Muscle layer of duodenum (tissue), 2 donors: ENCODE measurements around the gene SH3RF2.

ENCODE experiments used
- H3K27ac ChIP-seq: one replicate; pipeline ENCODE4 v1.7.0; 2013; ENCODE audit warnings: mild to moderate bottlenecking, low read length
- H3K27me3 ChIP-seq: one replicate; pipeline ENCODE4 v1.7.0; 2013; ENCODE audit warnings: low read depth, mild to moderate bottlenecking, control low read depth, low read length
- H3K36me3 ChIP-seq, 2 donors: one replicate each; pipeline ENCODE4 v1.7.0; 2013; ENCODE audit warnings: low read length in 2 of 2, control low read depth in 1 of 2, mild to moderate bottlenecking in 1 of 2; ENCODE audit not compliant: insufficient read depth in 2 of 2, control insufficient read depth in 1 of 2
- H3K4me1 ChIP-seq, 2 donors: one replicate each; pipeline ENCODE4 v1.7.0; 2013; ENCODE audit warnings: low read length in 2 of 2, mild to moderate bottlenecking in 2 of 2, control low read depth in 1 of 2, moderate library complexity in 1 of 2; ENCODE audit not compliant: insufficient read depth in 2 of 2, control insufficient read depth in 1 of 2
- H3K4me3 ChIP-seq, 2 donors: one replicate each; pipeline ENCODE4 v1.7.0; 2013; ENCODE audit warnings: low read length in 2 of 2, low read depth in 1 of 2, mild to moderate bottlenecking in 1 of 2
- H3K9me3 ChIP-seq, 2 donors: one replicate each; pipeline ENCODE4 v1.7.0; 2013; ENCODE audit warnings: low read length in 2 of 2, control low read depth in 1 of 2, mild to moderate bottlenecking in 1 of 2; ENCODE audit not compliant: control insufficient read depth in 1 of 2
- donor health status: healthy.

Gene SH3RF2

DNA sequence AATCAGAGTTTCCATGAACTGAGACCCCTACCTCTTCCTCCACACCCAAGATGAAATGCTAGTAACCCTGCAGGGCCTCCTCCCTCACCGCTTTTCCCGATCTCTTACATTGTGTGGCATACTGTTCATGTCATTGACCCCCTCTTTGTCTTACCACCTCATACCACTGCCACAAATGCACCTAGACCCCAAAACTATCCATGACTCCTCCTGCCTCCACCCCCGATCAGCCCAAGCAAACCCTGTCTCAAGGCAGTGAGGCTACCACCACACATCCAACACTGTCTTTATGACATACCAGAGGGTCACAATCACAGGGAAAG, 113.3 kb downstream of the SH3RF2 start:
- no peaks in the 10 kb centered on the region for H3K9me3 ChIP-seq
- H3K27ac ChIP-seq, result no peak overlapping the region
- H3K27me3 ChIP-seq, result no peaks in the 10 kb centered on the region
- H3K36me3 ChIP-seq, result no peaks in the 10 kb centered on the region
- H3K4me1 ChIP-seq, result no peaks in the 10 kb centered on the region
- H3K4me3 ChIP-seq, result no peak overlapping the region

GRCh38 chr5:146050086-146050485, 113.7 kb downstream of the SH3RF2 start:
- no peak overlapping the region for H3K27ac ChIP-seq
- no peaks in the 10 kb centered on the region for H3K4me1 ChIP-seq
- no peaks in the 10 kb centered on the region for H3K36me3 ChIP-seq
- no peaks in the 10 kb centered on the region for H3K27me3 ChIP-seq
- H3K4me3 ChIP-seq, result no peak overlapping the region
- no peaks in the 10 kb centered on the region for H3K9me3 ChIP-seq

DNA sequence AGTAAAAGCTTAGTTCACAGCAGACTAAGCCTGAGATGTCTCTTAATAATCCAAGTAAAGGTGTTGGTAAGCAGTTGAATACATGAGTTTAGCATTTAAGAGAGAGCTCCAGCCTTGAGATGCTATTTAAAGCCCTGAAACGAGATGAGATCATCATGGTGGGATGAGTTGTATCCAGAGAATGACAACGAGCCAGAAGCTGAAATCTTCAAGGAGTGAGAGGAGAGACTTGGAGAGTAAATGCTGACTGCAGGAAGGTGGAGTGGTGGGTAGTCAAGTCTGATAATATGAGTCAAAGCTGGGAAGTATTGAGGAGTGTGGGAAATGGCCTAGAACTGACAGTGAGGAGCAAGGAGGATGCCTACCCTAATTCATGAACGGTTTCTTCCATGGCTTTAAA, 115.3 kb downstream of the SH3RF2 start:
- Histone ChIP-seq H3K9me3 (no peaks in the 10 kb centered on the region), H3K4me1 (no peaks in the 10 kb centered on the region), H3K27ac (no peak overlapping the region), H3K27me3 (no peaks in the 10 kb centered on the region), H3K4me3 (no peak overlapping the region), H3K36me3 (no peaks in the 10 kb centered on the region)

DNA sequence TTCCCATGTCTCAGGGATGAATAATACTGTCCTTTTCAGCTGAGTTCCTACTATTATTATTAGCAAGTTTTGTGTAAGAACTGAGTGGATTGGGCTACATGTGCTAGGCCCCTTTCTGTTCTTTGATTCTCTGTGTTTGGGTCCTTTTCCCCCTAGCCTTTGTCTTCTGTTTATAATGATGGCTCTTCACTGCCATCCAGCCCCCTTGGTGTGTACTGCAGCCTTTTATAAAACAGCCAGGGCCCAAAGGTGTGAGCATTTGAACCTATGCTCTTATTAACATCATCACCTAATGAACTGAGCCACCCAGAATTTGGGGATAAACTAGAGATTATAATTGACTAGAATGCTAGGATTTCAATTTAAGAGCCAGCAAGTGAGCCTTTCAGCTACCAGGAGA, 116.4 kb downstream of the SH3RF2 start:
- Histone ChIP-seq H3K4me3 (no peak overlapping the region), H3K9me3 (no peaks in the 10 kb centered on the region), H3K36me3 (no peaks in the 10 kb centered on the region), H3K4me1 (no peaks in the 10 kb centered on the region), H3K27me3 (no peaks in the 10 kb centered on the region), H3K27ac (no peak overlapping the region)

DNA sequence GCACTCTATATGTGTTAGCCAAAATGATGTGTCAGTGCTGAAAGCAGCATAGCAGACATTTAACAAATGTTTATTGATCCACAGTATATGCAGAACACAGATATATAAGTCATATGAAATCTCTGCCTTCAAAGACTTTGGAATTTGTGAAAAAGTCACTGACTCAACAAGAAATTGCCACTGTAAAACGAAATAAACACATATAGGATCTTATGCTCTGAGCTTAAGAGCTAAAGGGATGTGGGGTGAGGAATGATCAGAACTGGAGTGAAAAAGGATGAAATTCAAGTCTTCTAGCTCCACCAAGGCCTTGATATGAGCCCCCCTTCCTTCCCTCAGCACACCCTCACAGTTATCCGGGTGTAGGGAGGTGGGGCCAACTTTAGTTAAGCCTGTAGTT, 119.1 kb downstream of the SH3RF2 start:
- no peaks in the 10 kb centered on the region for H3K27me3 ChIP-seq
- H3K9me3 ChIP-seq, result no peaks in the 10 kb centered on the region
- H3K4me3 ChIP-seq, result no peak overlapping the region
- no peak overlapping the region for H3K27ac ChIP-seq
- no peaks in the 10 kb centered on the region for H3K4me1 ChIP-seq
- no peaks in the 10 kb centered on the region for H3K36me3 ChIP-seq

DNA sequence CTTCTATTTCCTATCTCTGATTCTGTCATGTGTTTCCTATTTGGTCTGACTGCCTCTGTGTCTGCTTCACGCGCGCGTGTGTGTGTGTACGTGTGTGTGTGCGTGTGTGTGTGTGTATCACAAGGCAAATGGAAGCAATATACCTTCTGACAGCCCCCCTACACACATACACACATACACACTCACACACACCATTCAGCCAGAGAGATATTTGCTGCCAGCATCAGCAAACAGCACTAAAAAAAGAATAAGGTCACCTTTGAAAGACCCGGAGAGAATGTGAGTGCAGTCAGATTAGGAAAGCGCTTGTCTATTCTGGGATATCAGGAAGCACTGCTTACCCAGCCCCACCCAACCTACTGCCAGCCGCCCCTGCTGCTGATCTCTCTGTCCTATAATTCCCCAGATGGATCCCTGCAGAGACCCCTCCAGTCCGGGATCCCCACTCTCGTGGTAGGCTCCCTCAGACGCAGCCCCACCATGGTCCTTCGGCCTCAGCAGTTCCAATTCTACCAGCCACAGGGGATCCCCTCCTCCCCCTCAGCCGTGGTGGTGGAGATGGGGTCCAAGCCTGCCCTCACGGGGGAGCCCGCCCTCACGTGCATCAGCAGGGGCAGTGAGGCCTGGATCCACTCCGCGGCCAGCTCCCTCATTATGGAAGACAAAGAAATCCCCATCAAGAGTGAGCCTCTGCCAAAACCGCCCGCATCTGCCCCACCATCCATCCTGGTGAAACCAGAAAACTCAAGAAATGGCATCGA, 123.3 kb downstream of the SH3RF2 start:
- no peaks in the 10 kb centered on the region for H3K27me3 ChIP-seq
- no peaks in the 10 kb centered on the region for H3K36me3 ChIP-seq
- no peaks in the 10 kb centered on the region for H3K4me1 ChIP-seq
- H3K9me3 ChIP-seq, result no peaks in the 10 kb centered on the region
- no peak overlapping the region for H3K4me3 ChIP-seq
- H3K27ac ChIP-seq, result no peak overlapping the region

GRCh38 chr5:146060221-146060585, 123.8 kb downstream of the SH3RF2 start:
- H3K9me3 ChIP-seq, result no peaks in the 10 kb centered on the region
- H3K36me3 ChIP-seq, result no peaks in the 10 kb centered on the region
- H3K27me3 ChIP-seq, result no peaks in the 10 kb centered on the region
- no peak overlapping the region for H3K4me3 ChIP-seq
- H3K4me1 ChIP-seq, result no peaks in the 10 kb centered on the region
- no peak overlapping the region for H3K27ac ChIP-seq

GRCh38 chr5:146066968-146067367, 130.6 kb downstream of the SH3RF2 start:
- Histone ChIP-seq H3K36me3 (no peaks in the 10 kb centered on the region), H3K4me3 (no peak overlapping the region), H3K27me3 (no peaks in the 10 kb centered on the region), H3K4me1 (no peaks in the 10 kb centered on the region), H3K9me3 (no peaks in the 10 kb centered on the region), H3K27ac (no peak overlapping the region)

- no peaks in the 10 kb centered on the region for H3K4me1 ChIP-seq
- H3K27me3 ChIP-seq, result no peaks in the 10 kb centered on the region
- H3K27ac ChIP-seq, result no peak overlapping the region
- no peaks in the 10 kb centered on the region for H3K36me3 ChIP-seq
- H3K9me3 ChIP-seq, result no peaks in the 10 kb centered on the region
- H3K4me3 ChIP-seq, result no peak overlapping the region
Observed at GRCh38 chr5:146068206-146068605, 131.8 kb downstream of the SH3RF2 start.

DNA sequence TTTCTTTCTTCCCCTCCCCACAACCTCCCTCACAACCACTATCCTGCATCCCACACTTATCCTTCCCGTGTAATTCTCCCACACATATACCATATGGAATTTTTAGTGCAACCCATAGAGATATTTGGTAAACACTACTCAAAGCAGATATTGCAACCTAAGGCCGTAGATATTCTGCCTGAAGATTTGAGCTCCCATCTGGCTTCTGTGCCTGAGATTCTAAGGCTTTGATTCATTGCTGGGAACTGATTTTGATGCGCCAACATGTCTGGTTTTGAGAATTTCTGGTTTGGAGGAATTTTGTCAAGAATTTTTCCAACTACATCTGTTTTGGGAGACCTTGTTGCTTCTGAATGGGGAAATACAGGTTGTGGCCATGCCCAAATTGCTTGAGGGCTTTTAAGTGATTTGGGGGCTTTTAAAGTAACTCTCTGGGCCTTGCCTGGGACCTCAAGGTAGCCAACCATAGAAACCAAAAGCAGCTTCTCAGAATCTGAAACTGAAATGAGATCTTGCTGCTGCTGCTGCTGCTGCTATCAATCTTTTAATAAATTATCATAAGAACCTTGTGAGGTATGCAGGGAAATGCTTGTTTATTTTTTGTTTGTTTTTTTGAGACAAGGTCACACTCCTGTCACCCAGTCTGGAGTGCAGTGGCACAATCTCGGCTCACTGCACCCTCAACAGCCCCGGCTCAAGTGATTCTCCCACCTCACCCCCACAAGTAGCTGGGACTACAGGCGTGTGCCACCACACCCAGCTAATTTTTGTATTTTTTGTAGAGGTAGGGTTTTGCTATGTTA, 132.8 kb downstream of the SH3RF2 start:
- Histone ChIP-seq H3K27ac (no peak overlapping the region), H3K36me3 (no peaks in the 10 kb centered on the region), H3K27me3 (no peaks in the 10 kb centered on the region)

GRCh38 chr5:146069780-146070099, 133.4 kb downstream of the SH3RF2 start:
- Histone ChIP-seq H3K9me3 (no peaks in the 10 kb centered on the region), H3K27me3 (no peaks in the 10 kb centered on the region), H3K36me3 (no peaks in the 10 kb centered on the region), H3K4me1 (no peaks in the 10 kb centered on the region), H3K27ac (no peak overlapping the region), H3K4me3 (no peak overlapping the region)

More for the DNA sequence above, 132.8 kb downstream of the SH3RF2 start:
- Histone ChIP-seq H3K4me1 (no peaks in the 10 kb centered on the region), H3K9me3 (no peaks in the 10 kb centered on the region), H3K4me3 (no peak overlapping the region)

- Histone ChIP-seq H3K4me3 (no peak overlapping the region), H3K27ac (no peak overlapping the region), H3K4me1 (no peaks in the 10 kb centered on the region), H3K9me3 (no peaks in the 10 kb centered on the region), H3K36me3 (no peaks in the 10 kb centered on the region), H3K27me3 (no peaks in the 10 kb centered on the region)
Observed at GRCh38 chr5:146070746-146071145, 134.4 kb downstream of the SH3RF2 start.
